HG02610 (cell line): ENCODE data around the gene ETF1.
A peak's percentile ranks its signal among the peaks of the same experiment; 100 is the strongest.
"Not testable (repeated sequence)": the region's sequence is repeated elsewhere in the genome, so short reads cannot be mapped to it uniquely, and the experiment has no call there.

Experiments used
- ATAC-seq: cut with Tn5 transposase; IDR thresholded peaks from one replicate; pipeline ENCODE4 v1.9.1; 2021; ENCODE audit warnings: mild to moderate bottlenecking, moderate library complexity; ENCODE audit not compliant: unreplicated experiment

Gene ETF1

GRCh38 chr5:138491669-138492559 is 51.1 kb downstream of the ETF1 start:
- peak; percentile 99 for ATAC-seq

GRCh38 chr5:138491284-138491648 is 51.8 kb downstream of the ETF1 start:
- no peak for ATAC-seq

GRCh38 chr5:138490648-138491283 is 52.3 kb downstream of the ETF1 start:
- no peak for ATAC-seq

GRCh38 chr5:138489683-138490061 is 53.4 kb downstream of the ETF1 start:
- ATAC-seq = no peak

GRCh38 chr5:138488481-138488945 is 54.5 kb downstream of the ETF1 start:
- no peak for ATAC-seq

- no peak for ATAC-seq
Observed at GRCh38 chr5:138482638-138483037, 60.4 kb downstream of the ETF1 start.

- ATAC-seq = no peak
Observed at GRCh38 chr5:138476918-138477317, 66.1 kb downstream of the ETF1 start.

GRCh38 chr5:138473151-138473550 is 69.9 kb downstream of the ETF1 start:
- not testable (repeated sequence) for ATAC-seq

GRCh38 chr5:138472353-138472752 is 70.7 kb downstream of the ETF1 start:
- ATAC-seq = no peak

- ATAC-seq = no peak
Observed at GRCh38 chr5:138471052-138471361, 72.0 kb downstream of the ETF1 start.

GRCh38 chr5:138470322-138471051 is 72.5 kb downstream of the ETF1 start:
- ATAC-seq = no peak

- ATAC-seq = no peak
Observed at GRCh38 chr5:138469540-138470321, 73.3 kb downstream of the ETF1 start.

GRCh38 chr5:138468966-138469539 is 74.0 kb downstream of the ETF1 start:
- ATAC-seq = no peak

- no peak for ATAC-seq
Observed at GRCh38 chr5:138468133-138468965, 74.7 kb downstream of the ETF1 start.

GRCh38 chr5:138467711-138468132 is 75.3 kb downstream of the ETF1 start:
- ATAC-seq = no peak

GRCh38 chr5:138466900-138467710 is 75.9 kb downstream of the ETF1 start:
- ATAC-seq = no peak

- no peak for ATAC-seq
Observed at GRCh38 chr5:138466125-138466899, 76.7 kb downstream of the ETF1 start.
